ENCODE results near the gene RABL6. TPM values are rescaled to one million over a fixed set of nuclear protein-coding genes. Genes with fewer than 3 reads are reported as not detected.
A peak's percentile ranks its signal among the peaks of the same experiment; 100 is the strongest.

Gene RABL6
- total and polyA plus RNA-seq, 5 donors from 2014 or later = 9.4 to 63.6 (median 11.4) TPM

GRCh38 chr9:136858452-136858843 lies 50.7 kb downstream of the RABL6 start:
- DNase-seq (no peak), ATAC-seq (ENCODE audit: low read depth in 2 of 2) (no peak)
- peaks cover 22% of the 10 kb centered on the region for H3K36me3 ChIP-seq (ENCODE audit: control insufficient read depth, insufficient read depth, low read length)
- Mint-ChIP-seq H3K36me3 (peaks cover 3% of the 10 kb centered on the region), H3K4me1 (peaks cover 0 to 2% (median under 1%) of the 10 kb centered on the region in 4 donors), H3K4me3 (no peak overlapping the region), H3K9me3 (peaks cover 0 to 1% (median 0%) of the 10 kb centered on the region in 7 donors), H3K27ac (no peak overlapping the region), H3K27me3 (no peaks in the 10 kb centered on the region)
- H3K27ac ChIP-seq (ENCODE audit: insufficient read depth, low read length, poor library complexity, severe bottlenecking) = no peak overlapping the region
- H3K27me3 ChIP-seq (ENCODE audit: control insufficient read depth, insufficient read depth, low read length) = no peaks in the 10 kb centered on the region
- H3K4me3 ChIP-seq (ENCODE audit: low read depth, low read length) = no peak overlapping the region
- no peaks in the 10 kb centered on the region for H3K4me1 ChIP-seq (ENCODE audit: control insufficient read depth, insufficient read depth, low read length, poor library complexity, severe bottlenecking)
- no peaks in the 10 kb centered on the region for H3K9me3 ChIP-seq (ENCODE audit: control insufficient read depth in 2 of 2, low read length in 2 of 2)

GRCh38 chr9:136858844-136859757 lies 51.4 kb downstream of the RABL6 start:
- H3K36me3 ChIP-seq (ENCODE audit: control insufficient read depth, insufficient read depth, low read length) = peaks cover 28% of the 10 kb centered on the region
- no peaks in the 10 kb centered on the region for H3K27me3 ChIP-seq (ENCODE audit: control insufficient read depth, insufficient read depth, low read length)
- Mint-ChIP-seq H3K27ac (no peak overlapping the region), H3K4me3 (no peak overlapping the region), H3K9me3 (peaks cover 0 to 1% (median 0%) of the 10 kb centered on the region in 7 donors), H3K4me1 (peaks cover 0 to 7% (median 6%) of the 10 kb centered on the region in 4 donors), H3K36me3 (peaks cover 7% of the 10 kb centered on the region), H3K27me3 (no peaks in the 10 kb centered on the region)
- H3K4me1 ChIP-seq (ENCODE audit: control insufficient read depth, insufficient read depth, low read length, poor library complexity, severe bottlenecking) = no peaks in the 10 kb centered on the region
- DNase-seq (no peak), ATAC-seq (ENCODE audit: low read depth in 2 of 2) (no peak)
- no peak overlapping the region for H3K4me3 ChIP-seq (ENCODE audit: low read depth, low read length)
- H3K27ac ChIP-seq (ENCODE audit: insufficient read depth, low read length, poor library complexity, severe bottlenecking) = no peak overlapping the region
- no peaks in the 10 kb centered on the region for H3K9me3 ChIP-seq (ENCODE audit: control insufficient read depth in 2 of 2, low read length in 2 of 2)

- ATAC-seq (ENCODE audit: low read depth in 2 of 2) (no peak), DNase-seq (no peak)
- H3K27ac ChIP-seq (ENCODE audit: insufficient read depth, low read length, poor library complexity, severe bottlenecking) = no peak overlapping the region
- Mint-ChIP-seq H3K9me3 (peaks cover 0 to 1% (median 0%) of the 10 kb centered on the region in 7 donors), H3K4me1 (peaks cover 0 to 19% (median 10%) of the 10 kb centered on the region in 4 donors), H3K27me3 (no peaks in the 10 kb centered on the region), H3K27ac (no peak overlapping the region), H3K4me3 (peak overlapping the region in 1 of 4 donors; percentile 48), H3K36me3 (peaks cover 10% of the 10 kb centered on the region)
- H3K27me3 ChIP-seq (ENCODE audit: control insufficient read depth, insufficient read depth, low read length) = no peaks in the 10 kb centered on the region
- no peaks in the 10 kb centered on the region for H3K9me3 ChIP-seq (ENCODE audit: control insufficient read depth in 2 of 2, low read length in 2 of 2)
- no peak overlapping the region for H3K4me3 ChIP-seq (ENCODE audit: low read depth, low read length)
- H3K4me1 ChIP-seq (ENCODE audit: control insufficient read depth, insufficient read depth, low read length, poor library complexity, severe bottlenecking) = peaks cover 9% of the 10 kb centered on the region
- peaks cover 28% of the 10 kb centered on the region for H3K36me3 ChIP-seq (ENCODE audit: control insufficient read depth, insufficient read depth, low read length)
Measured at GRCh38 chr9:136860529-136860928, 52.8 kb downstream of the RABL6 start.

- ATAC-seq (ENCODE audit: low read depth in 2 of 2) = no peak
- Histone ChIP-seq H3K27me3 (ENCODE audit: control insufficient read depth, insufficient read depth, low read length) (no peaks in the 10 kb centered on the region), H3K36me3 (ENCODE audit: control insufficient read depth, insufficient read depth, low read length) (peaks cover 28% of the 10 kb centered on the region), H3K9me3 (ENCODE audit: control insufficient read depth in 2 of 2, low read length in 2 of 2) (no peaks in the 10 kb centered on the region), H3K27ac (ENCODE audit: insufficient read depth, low read length, poor library complexity, severe bottlenecking) (no peak overlapping the region), H3K4me1 (ENCODE audit: control insufficient read depth, insufficient read depth, low read length, poor library complexity, severe bottlenecking) (peaks cover 11% of the 10 kb centered on the region), H3K4me3 (ENCODE audit: low read depth, low read length) (no peak overlapping the region)
- H3K36me3 Mint-ChIP-seq = peaks cover 10% of the 10 kb centered on the region
- H3K4me3 Mint-ChIP-seq = no peak overlapping the region
- no peak overlapping the region for H3K27ac Mint-ChIP-seq
- peaks cover 0 to 19% (median 10%) of the 10 kb centered on the region in 4 donors for H3K4me1 Mint-ChIP-seq
- H3K9me3 Mint-ChIP-seq = peaks cover 0 to 1% (median 0%) of the 10 kb centered on the region in 7 donors
- no peaks in the 10 kb centered on the region for H3K27me3 Mint-ChIP-seq
- no peak for DNase-seq
Measured at GRCh38 chr9:136860933-136861873, 53.5 kb downstream of the RABL6 start.

GRCh38 chr9:136861874-136862457 lies 54.2 kb downstream of the RABL6 start:
- H3K27me3 Mint-ChIP-seq = no peaks in the 10 kb centered on the region
- no peak overlapping the region for H3K27ac Mint-ChIP-seq
- no peaks in the 10 kb centered on the region for H3K27me3 ChIP-seq (ENCODE audit: control insufficient read depth, insufficient read depth, low read length)
- H3K36me3 Mint-ChIP-seq = peaks cover 10% of the 10 kb centered on the region
- peaks cover 11% of the 10 kb centered on the region for H3K4me1 ChIP-seq (ENCODE audit: control insufficient read depth, insufficient read depth, low read length, poor library complexity, severe bottlenecking)
- no peaks in the 10 kb centered on the region for H3K9me3 ChIP-seq (ENCODE audit: control insufficient read depth in 2 of 2, low read length in 2 of 2)
- H3K4me3 Mint-ChIP-seq = no peak overlapping the region
- H3K4me3 ChIP-seq (ENCODE audit: low read depth, low read length) = no peak overlapping the region
- ATAC-seq (ENCODE audit: low read depth in 2 of 2) (no peak), DNase-seq (no peak)
- peaks cover 0 to 19% (median 10%) of the 10 kb centered on the region in 4 donors for H3K4me1 Mint-ChIP-seq
- H3K9me3 Mint-ChIP-seq = peaks cover 0 to 1% (median 0%) of the 10 kb centered on the region in 7 donors
- H3K36me3 ChIP-seq (ENCODE audit: control insufficient read depth, insufficient read depth, low read length) = peaks cover 28% of the 10 kb centered on the region
- no peak overlapping the region for H3K27ac ChIP-seq (ENCODE audit: insufficient read depth, low read length, poor library complexity, severe bottlenecking)

GRCh38 chr9:136862849-136863622 lies 55.3 kb downstream of the RABL6 start:
- peaks cover 0 to 22% (median 10%) of the 10 kb centered on the region in 4 donors for H3K4me1 Mint-ChIP-seq
- H3K36me3 Mint-ChIP-seq = peaks cover 10% of the 10 kb centered on the region
- no peaks in the 10 kb centered on the region for H3K27me3 Mint-ChIP-seq
- H3K9me3 ChIP-seq (ENCODE audit: control insufficient read depth in 2 of 2, low read length in 2 of 2) = no peaks in the 10 kb centered on the region
- no peak for DNase-seq
- H3K27ac Mint-ChIP-seq = no peak overlapping the region
- H3K27ac ChIP-seq (ENCODE audit: insufficient read depth, low read length, poor library complexity, severe bottlenecking) = no peak overlapping the region
- H3K9me3 Mint-ChIP-seq = peaks cover 0 to 1% (median 0%) of the 10 kb centered on the region in 7 donors
- H3K27me3 ChIP-seq (ENCODE audit: control insufficient read depth, insufficient read depth, low read length) = no peaks in the 10 kb centered on the region
- ATAC-seq (ENCODE audit: low read depth in 2 of 2) = no peak
- H3K4me3 Mint-ChIP-seq = peak overlapping the region in 1 of 4 donors; percentile 5
- peaks cover 11% of the 10 kb centered on the region for H3K4me1 ChIP-seq (ENCODE audit: control insufficient read depth, insufficient read depth, low read length, poor library complexity, severe bottlenecking)
- peaks cover 28% of the 10 kb centered on the region for H3K36me3 ChIP-seq (ENCODE audit: control insufficient read depth, insufficient read depth, low read length)
- no peak overlapping the region for H3K4me3 ChIP-seq (ENCODE audit: low read depth, low read length)

Measured in CD4-positive, CD25-positive, alpha-beta regulatory T cell (primary cell).